ENCODE data around the gene ZFHX2.

The ZFHX2 gene

GRCh38 chr14:23573384-23574015 lies 21.9 kb upstream of the ZFHX2 start:
- no peak for DNase-seq (ENCODE audit: low read depth in 4 of 4, low spot score in 1 of 4)

GRCh38 chr14:23572836-23573235 lies 21.3 kb upstream of the ZFHX2 start:
- DNase-seq (ENCODE audit: low read depth in 4 of 4, low spot score in 1 of 4) = no peak

GRCh38 chr14:23572524-23572828 lies 20.9 kb upstream of the ZFHX2 start:
- DNase-seq (ENCODE audit: low read depth in 4 of 4, low spot score in 1 of 4) = no peak

GRCh38 chr14:23571701-23572523 lies 20.3 kb upstream of the ZFHX2 start:
- no peak for DNase-seq (ENCODE audit: low read depth in 4 of 4, low spot score in 1 of 4)

- DNase-seq (ENCODE audit: low read depth in 4 of 4, low spot score in 1 of 4) = no peak
Observed at GRCh38 chr14:23570806-23571483, 19.4 kb upstream of the ZFHX2 start.

- no peak for DNase-seq (ENCODE audit: low read depth in 4 of 4, low spot score in 1 of 4)
Observed at GRCh38 chr14:23569443-23570151, 18.0 kb upstream of the ZFHX2 start.

GRCh38 chr14:23568600-23569331 lies 17.2 kb upstream of the ZFHX2 start:
- DNase-seq (ENCODE audit: low read depth in 4 of 4, low spot score in 1 of 4) = no peak

GRCh38 chr14:23568021-23568599 lies 16.5 kb upstream of the ZFHX2 start:
- no peak for DNase-seq (ENCODE audit: low read depth in 4 of 4, low spot score in 1 of 4)

GRCh38 chr14:23567186-23568020 lies 15.8 kb upstream of the ZFHX2 start, which contains the start of gene AP1G2:
Gene AP1G2 (minus strand): TSS chr14:23567791. CDS start chr14:23567314, 477 bp downstream.
- peak; percentile 66 to 89 (median 78) for DNase-seq (ENCODE audit: low read depth in 4 of 4, low spot score in 1 of 4)

- no peak for DNase-seq (ENCODE audit: low read depth in 4 of 4, low spot score in 1 of 4)
Observed at GRCh38 chr14:23566778-23567185, 15.2 kb upstream of the ZFHX2 start.

GRCh38 chr14:23566112-23566777 lies 14.7 kb upstream of the ZFHX2 start:
- no peak for DNase-seq (ENCODE audit: low read depth in 4 of 4, low spot score in 1 of 4)

GRCh38 chr14:23565626-23566025 lies 14.1 kb upstream of the ZFHX2 start:
- no peak for DNase-seq (ENCODE audit: low read depth in 4 of 4, low spot score in 1 of 4)

- no peak for DNase-seq (ENCODE audit: low read depth in 4 of 4, low spot score in 1 of 4)
Observed at GRCh38 chr14:23564876-23565275, 13.3 kb upstream of the ZFHX2 start.

GRCh38 chr14:23564181-23564812 lies 12.7 kb upstream of the ZFHX2 start:
- no peak for DNase-seq (ENCODE audit: low read depth in 4 of 4, low spot score in 1 of 4)

- DNase-seq (ENCODE audit: low read depth in 4 of 4, low spot score in 1 of 4) = no peak
Observed at GRCh38 chr14:23563473-23564180, 12.1 kb upstream of the ZFHX2 start.

- peak in 2 of 4 experiments; percentile 30 to 41 for DNase-seq (ENCODE audit: low read depth in 4 of 4, low spot score in 1 of 4)
Observed at GRCh38 chr14:23562822-23563472, 11.4 kb upstream of the ZFHX2 start.

All from stimulated activated CD4-positive, alpha-beta T cell treated with anti-CD3 and anti-CD28 coated beads, Interleukin-1b, Interleukin-23, amount 100 ng/mL, for 24 hours (primary cell).